MM.1S (cell line): ENCODE data around the gene CHST9.

Source experiments
- DNase-seq: peaks from one replicate; pipeline ENCODE4 v3.0.0-alpha.2; 2015
- H2AFZ ChIP-seq: fragments of 300-600 bp; sonication (generic); 2 replicates; pipeline ENCODE4 v1.6.0; 2016; ENCODE audit warnings: antibody characterized with exemption, low read length
- H3F3A ChIP-seq: fragments of 300-600 bp; sonication (generic); 2 replicates; pipeline ENCODE4 v1.6.1; 2016; ENCODE audit warnings: mild to moderate bottlenecking, antibody characterized with exemption, low read length, moderate library complexity, mixed read lengths; ENCODE audit not compliant: insufficient read depth
- H3K27ac ChIP-seq: fragments of 300-600 bp; sonication (generic); 2 replicates; pipeline ENCODE4 v1.5.1; 2016; ENCODE audit warnings: mild to moderate bottlenecking, low read length
- H3K27me3 ChIP-seq: fragments of 300-600 bp; sonication (generic); replicated peaks from 2 replicates; pipeline ENCODE4 v1.6.0; 2016; ENCODE audit warnings: low read length; ENCODE audit not compliant: insufficient read depth
- H3K36me3 ChIP-seq: fragments of 300-600 bp; sonication (generic); replicated peaks from 2 replicates; pipeline ENCODE4 v1.6.1; 2016; ENCODE audit warnings: mild to moderate bottlenecking, low read length, mixed read lengths; ENCODE audit not compliant: insufficient read depth
- H3K4me1 ChIP-seq: fragments of 300-600 bp; sonication (generic); 2 replicates; pipeline ENCODE4 v1.6.1; 2016; ENCODE audit warnings: low read length, mixed read lengths
- H3K4me2 ChIP-seq: fragments of 300-600 bp; sonication (generic); 2 replicates; pipeline ENCODE4 v1.6.0; 2016; ENCODE audit warnings: low read depth, low read length
- H3K4me3 ChIP-seq: fragments of 300-600 bp; sonication (generic); 2 replicates; pipeline ENCODE4 v1.5.1; 2016; ENCODE audit warnings: low read length, mixed read lengths
- H3K79me2 ChIP-seq: fragments of 300-600 bp; sonication (generic); 2 replicates; pipeline ENCODE4 v1.6.1; 2016; ENCODE audit warnings: mixed run types, low read length, mixed read lengths
- H3K9ac ChIP-seq: fragments of 300-600 bp; sonication (generic); 2 replicates; pipeline ENCODE4 v1.6.1; 2016; ENCODE audit warnings: low read length, mixed read lengths
- H3K9me2 ChIP-seq: fragments of 300-600 bp; sonication (generic); replicated peaks from 2 replicates; pipeline ENCODE4 v1.6.1; 2016; ENCODE audit warnings: mild to moderate bottlenecking, low read length, mixed read lengths; ENCODE audit not compliant: insufficient read depth
- H3K9me3 ChIP-seq: fragments of 300-600 bp; sonication (generic); replicated peaks from 2 replicates; pipeline ENCODE4 v1.6.1; 2016; ENCODE audit warnings: mild to moderate bottlenecking, low read length, mixed read lengths; ENCODE audit not compliant: insufficient read depth
- H4K20me1 ChIP-seq: fragments of 300-600 bp; sonication (generic); 2 replicates; pipeline ENCODE4 v1.6.1; 2016; ENCODE audit warnings: mild to moderate bottlenecking, low read length, moderate library complexity, mixed read lengths; ENCODE audit not compliant: insufficient read depth
- EZH2 ChIP-seq: fragments of 300-600 bp; sonication (generic); optimal IDR thresholded peaks from 2 replicates; pipeline ENCODE3; 2017; ENCODE audit warnings: low read depth, mild to moderate bottlenecking, antibody characterized with exemption, low read length, mixed read lengths
- EZH2phosphoT487 ChIP-seq: fragments of 300-600 bp; sonication (generic); IDR thresholded peaks from 2 replicates; pipeline ENCODE4 v1.6.1; 2018; ENCODE audit warnings: antibody characterized with exemption, low read length
- TF ChIP-seq, protein P1 (sequence below): fragments of 300-600 bp; sonication (generic); IDR thresholded peaks from 2 replicates; pipeline ENCODE4 v1.5.1; 2016; ENCODE audit warnings: antibody characterized with exemption, low read length, mixed read lengths

Gene CHST9

DNA sequence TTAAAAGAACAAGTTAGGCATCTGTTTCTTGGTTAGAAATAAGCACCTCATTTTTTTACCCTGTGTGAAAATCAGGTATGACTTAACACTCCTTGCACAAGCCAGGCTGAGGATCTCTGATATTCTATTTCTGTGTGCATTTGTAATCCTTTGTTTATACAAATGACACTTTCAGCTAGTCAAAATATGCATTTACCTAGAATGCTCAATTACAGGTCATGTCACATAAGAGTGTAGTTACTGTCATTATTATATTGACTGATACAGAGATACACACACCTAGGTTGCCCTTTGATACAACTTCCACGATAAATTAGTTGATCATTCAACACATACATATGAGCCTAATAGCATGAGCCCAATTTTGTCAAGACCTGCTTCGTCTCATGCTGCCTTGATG is 144.3 kb downstream of the CHST9 start:
- Histone ChIP-seq H3K4me2 (no peak overlapping the region), H3K27me3 (no peaks in the 10 kb centered on the region), H3K9me3 (no peaks in the 10 kb centered on the region), H3K4me3 (no peak overlapping the region), H3K36me3 (no peaks in the 10 kb centered on the region), H3K79me2 (no peaks in the 10 kb centered on the region), H3K27ac (no peak overlapping the region), H3F3A (no peaks in the 10 kb centered on the region), H2AFZ (no peak overlapping the region), H3K9ac (no peak overlapping the region), H4K20me1 (no peaks in the 10 kb centered on the region), H3K9me2 (no peaks in the 10 kb centered on the region), H3K4me1 (no peaks in the 10 kb centered on the region)
- TF ChIP-seq EZH2phosphoT487 (no peak), EZH2 (no peak)
- TF ChIP-seq, protein P1, sequence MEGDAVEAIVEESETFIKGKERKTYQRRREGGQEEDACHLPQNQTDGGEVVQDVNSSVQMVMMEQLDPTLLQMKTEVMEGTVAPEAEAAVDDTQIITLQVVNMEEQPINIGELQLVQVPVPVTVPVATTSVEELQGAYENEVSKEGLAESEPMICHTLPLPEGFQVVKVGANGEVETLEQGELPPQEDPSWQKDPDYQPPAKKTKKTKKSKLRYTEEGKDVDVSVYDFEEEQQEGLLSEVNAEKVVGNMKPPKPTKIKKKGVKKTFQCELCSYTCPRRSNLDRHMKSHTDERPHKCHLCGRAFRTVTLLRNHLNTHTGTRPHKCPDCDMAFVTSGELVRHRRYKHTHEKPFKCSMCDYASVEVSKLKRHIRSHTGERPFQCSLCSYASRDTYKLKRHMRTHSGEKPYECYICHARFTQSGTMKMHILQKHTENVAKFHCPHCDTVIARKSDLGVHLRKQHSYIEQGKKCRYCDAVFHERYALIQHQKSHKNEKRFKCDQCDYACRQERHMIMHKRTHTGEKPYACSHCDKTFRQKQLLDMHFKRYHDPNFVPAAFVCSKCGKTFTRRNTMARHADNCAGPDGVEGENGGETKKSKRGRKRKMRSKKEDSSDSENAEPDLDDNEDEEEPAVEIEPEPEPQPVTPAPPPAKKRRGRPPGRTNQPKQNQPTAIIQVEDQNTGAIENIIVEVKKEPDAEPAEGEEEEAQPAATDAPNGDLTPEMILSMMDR = no peak
- DNase-seq = no peak

GRCh38 chr18:27033722-27034121 is 151.4 kb downstream of the CHST9 start:
- Histone ChIP-seq H3K4me1 (no peaks in the 10 kb centered on the region), H3K9me2 (no peaks in the 10 kb centered on the region), H4K20me1 (no peaks in the 10 kb centered on the region), H3K9me3 (no peaks in the 10 kb centered on the region), H2AFZ (no peak overlapping the region), H3K79me2 (no peaks in the 10 kb centered on the region), H3K4me3 (no peak overlapping the region), H3K4me2 (no peak overlapping the region), H3K27ac (no peak overlapping the region), H3K27me3 (no peaks in the 10 kb centered on the region), H3F3A (no peaks in the 10 kb centered on the region), H3K36me3 (no peaks in the 10 kb centered on the region), H3K9ac (no peak overlapping the region)
- TF ChIP-seq EZH2phosphoT487 = no peak
- no peak for TF ChIP-seq EZH2
- TF ChIP-seq, protein P1 = no peak
- DNase-seq = no peak

GRCh38 chr18:27030421-27030820 is 154.7 kb downstream of the CHST9 start:
- DNase-seq = no peak
- no peaks in the 10 kb centered on the region for H3K79me2 ChIP-seq

More at GRCh38 chr18:27030421-27030820, 154.7 kb downstream of the CHST9 start:
- TF ChIP-seq EZH2 (no peak), EZH2phosphoT487 (no peak)
- TF ChIP-seq, protein P1 = no peak
- Histone ChIP-seq H3K9me3 (no peaks in the 10 kb centered on the region), H4K20me1 (no peaks in the 10 kb centered on the region), H3K9me2 (no peaks in the 10 kb centered on the region), H3K27me3 (no peaks in the 10 kb centered on the region), H3K36me3 (no peaks in the 10 kb centered on the region), H3K4me1 (no peaks in the 10 kb centered on the region), H3K9ac (no peak overlapping the region), H2AFZ (no peak overlapping the region), H3K4me2 (no peak overlapping the region), H3K27ac (no peak overlapping the region), H3F3A (no peaks in the 10 kb centered on the region), H3K4me3 (no peak overlapping the region)
